Left renal pelvis (tissue), 4 donors: ENCODE data around the gene MRPL22. TPM values are rescaled to one million over a fixed set of nuclear protein-coding genes. Genes with fewer than 3 reads are reported as not detected.
"Not testable (repeated sequence)": the region's sequence is repeated elsewhere in the genome, so short reads cannot be mapped to it uniquely, and the experiment has no call there.

Source experiments
- DNase-seq, 4 donors: peaks; one replicate each; pipeline ENCODE4 v3.0.0-alpha.2; 2013; ENCODE audit warnings: low read depth in 4 of 4, low spot score in 3 of 4
- polyA plus RNA-seq, 4 donors: library from polyadenylated mRNA; unstranded; fragments of 120-200 nt; gene quantifications; one replicate each; pipeline ENCODE4 v1.2.1, GENCODE V29; 2013; ENCODE audit not compliant: insufficient read length in 4 of 4

Gene MRPL22
- polyA plus RNA-seq, 4 donors = 38.3 to 55.9 (median 51.7) TPM

GRCh38 chr5:154939387-154939786 lies 1.5 kb upstream of the MRPL22 start:
- DNase-seq = not testable (repeated sequence)

DNA sequence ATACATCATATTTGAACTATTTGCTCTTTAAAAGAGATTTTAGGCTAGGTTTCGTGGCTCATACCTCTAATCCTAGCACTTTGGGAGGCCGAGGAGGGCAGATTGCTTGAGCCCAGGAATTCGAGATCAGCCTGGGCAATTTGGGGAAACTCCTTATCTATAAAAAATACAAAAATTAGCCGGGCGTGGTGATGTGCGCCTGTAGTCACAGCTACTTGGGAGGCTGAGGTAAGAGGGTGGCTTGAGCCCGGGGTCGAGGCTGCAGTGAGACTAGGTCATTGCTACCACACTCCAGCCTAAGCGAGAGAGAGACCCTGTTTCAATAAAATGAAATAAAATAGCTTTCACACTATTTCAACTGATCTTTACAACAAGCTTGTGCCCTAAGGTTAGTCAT lies 500 bp upstream of the MRPL22 start:
- DNase-seq = no peak

- DNase-seq = no peak
Measured at GRCh38 chr5:154943527-154943926, 2.7 kb downstream of the MRPL22 start.

DNA sequence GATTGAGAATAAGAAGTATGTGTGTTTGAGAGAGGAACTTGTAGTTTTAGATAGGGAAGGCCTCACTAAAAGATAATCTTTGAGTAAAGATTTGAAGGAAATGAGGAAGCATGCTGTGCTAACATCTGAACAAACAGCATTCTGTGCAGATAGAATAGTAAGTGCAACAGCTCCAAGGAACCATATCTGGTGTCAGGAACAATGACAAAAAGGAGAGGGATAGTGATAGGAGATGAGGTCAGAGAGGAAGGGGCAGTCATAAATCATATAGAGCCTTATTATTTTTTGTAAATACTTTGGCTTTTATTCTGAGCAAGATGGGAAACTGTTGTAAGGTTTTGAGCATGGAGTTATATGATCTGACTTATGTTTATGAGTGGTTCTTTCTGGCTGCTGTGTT lies 3.8 kb downstream of the MRPL22 start:
- no peak for DNase-seq

DNA sequence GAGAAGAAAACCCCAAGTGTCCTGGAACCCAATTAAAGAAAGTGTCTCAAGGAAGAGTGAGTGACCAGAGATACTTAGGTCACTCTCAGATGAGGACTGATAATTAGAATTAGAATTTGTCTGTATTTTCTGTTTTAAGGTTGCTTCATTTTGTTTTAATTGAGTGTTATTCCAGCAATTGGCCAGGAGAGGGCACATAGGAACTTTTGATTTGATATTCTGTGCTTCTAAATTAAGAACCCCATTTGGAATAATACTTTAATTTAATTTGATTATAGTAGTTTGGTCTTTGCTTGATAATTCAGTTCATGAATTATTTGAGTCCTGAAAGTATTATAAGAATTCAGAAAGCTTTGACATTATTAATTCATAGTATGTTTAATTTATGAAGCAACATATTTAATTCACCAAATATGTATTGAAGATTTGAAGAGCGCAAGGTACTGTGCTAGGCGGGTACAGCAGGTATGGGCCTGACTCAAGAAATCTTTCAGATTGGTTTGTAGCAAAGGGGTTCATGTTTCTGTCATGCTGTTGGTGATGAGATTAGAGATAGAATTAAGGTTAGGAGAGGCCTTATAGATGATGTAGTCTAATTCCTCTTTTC lies 4.9 kb downstream of the MRPL22 start:
- no peak for DNase-seq

GRCh38 chr5:154947778-154948177 lies 6.9 kb downstream of the MRPL22 start:
- no peak for DNase-seq

- DNase-seq = no peak
Measured at GRCh38 chr5:154948313-154948712, 7.4 kb downstream of the MRPL22 start.

- DNase-seq = no peak
Measured at GRCh38 chr5:154949781-154950180, 8.9 kb downstream of the MRPL22 start.

DNA sequence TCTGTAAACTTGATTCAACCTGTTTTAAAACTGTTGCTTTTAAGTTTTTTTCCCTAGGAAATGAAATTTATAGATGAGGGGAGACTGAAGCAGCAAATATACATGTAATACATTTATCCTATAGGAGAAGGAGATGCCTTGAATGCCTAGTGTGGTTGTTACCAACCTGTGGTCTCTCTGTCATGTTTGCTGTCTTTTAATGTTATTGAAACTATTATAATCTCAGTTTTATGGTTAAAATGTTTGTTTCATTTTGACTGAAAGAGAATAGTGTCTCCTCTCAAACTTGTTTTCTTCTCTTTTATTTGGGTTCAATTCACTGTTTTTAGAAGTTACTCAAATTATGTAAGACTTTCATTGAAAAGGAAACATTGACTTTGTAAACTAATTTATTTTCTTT lies 15.8 kb downstream of the MRPL22 start:
- no peak for DNase-seq

GRCh38 chr5:154962494-154962893 lies 21.6 kb downstream of the MRPL22 start:
- no peak for DNase-seq

GRCh38 chr5:154966081-154966841 lies 25.4 kb downstream of the MRPL22 start:
- DNase-seq = no peak

- no peak for DNase-seq
Measured at GRCh38 chr5:154966874-154967273, 26.0 kb downstream of the MRPL22 start.

DNA sequence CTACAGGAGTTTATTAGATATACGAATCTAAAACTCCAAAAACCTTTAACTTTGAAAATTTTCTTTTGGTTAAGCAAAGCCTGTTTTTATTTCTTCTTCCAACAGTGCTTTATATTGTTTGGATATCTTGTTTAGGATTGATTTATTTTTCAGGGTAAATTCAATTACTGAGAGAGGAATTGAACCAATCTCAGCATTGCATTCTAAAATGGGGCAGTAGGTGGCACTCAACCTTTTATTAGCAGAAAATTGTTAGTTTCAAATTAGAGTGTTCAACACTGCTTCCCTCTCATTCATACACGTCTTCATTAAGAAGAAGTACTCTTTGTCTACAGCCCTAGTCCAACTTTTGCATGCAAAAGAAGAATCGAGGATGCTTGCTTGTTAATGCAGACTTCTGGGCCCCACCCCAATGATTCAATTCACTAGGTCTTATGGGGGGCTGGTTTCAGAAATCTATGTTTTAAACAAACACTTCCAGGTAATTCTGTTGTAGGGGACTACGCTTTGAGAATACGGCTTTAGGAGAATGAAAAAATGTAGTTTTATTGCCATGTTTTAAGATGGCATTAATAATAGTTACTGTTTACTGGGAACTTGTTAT lies 26.6 kb downstream of the MRPL22 start:
- DNase-seq = no peak

GRCh38 chr5:154968953-154969352 lies 28.1 kb downstream of the MRPL22 start:
- no peak for DNase-seq

DNA sequence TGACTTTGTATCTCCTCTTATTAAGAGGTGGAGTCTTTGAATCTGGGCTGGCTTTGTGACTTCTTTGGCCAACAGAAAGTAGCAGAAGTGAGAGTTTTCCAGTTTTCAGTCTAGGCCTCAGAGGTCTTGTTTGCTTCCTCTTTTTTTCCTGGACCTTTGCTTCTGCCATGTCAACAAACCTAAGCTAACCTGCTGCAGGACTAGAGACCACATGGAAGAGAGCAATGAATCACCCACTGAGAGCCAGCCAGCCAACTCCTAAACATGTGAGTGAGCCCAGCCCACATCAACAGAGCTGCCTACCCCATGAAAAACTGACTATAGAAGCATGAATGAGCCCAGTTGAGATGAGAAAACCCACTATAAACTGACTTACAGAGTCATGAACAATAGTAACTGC lies 29.9 kb downstream of the MRPL22 start:
- no peak for DNase-seq

- DNase-seq = no peak
Measured at GRCh38 chr5:154971501-154971900, 30.6 kb downstream of the MRPL22 start.

DNA sequence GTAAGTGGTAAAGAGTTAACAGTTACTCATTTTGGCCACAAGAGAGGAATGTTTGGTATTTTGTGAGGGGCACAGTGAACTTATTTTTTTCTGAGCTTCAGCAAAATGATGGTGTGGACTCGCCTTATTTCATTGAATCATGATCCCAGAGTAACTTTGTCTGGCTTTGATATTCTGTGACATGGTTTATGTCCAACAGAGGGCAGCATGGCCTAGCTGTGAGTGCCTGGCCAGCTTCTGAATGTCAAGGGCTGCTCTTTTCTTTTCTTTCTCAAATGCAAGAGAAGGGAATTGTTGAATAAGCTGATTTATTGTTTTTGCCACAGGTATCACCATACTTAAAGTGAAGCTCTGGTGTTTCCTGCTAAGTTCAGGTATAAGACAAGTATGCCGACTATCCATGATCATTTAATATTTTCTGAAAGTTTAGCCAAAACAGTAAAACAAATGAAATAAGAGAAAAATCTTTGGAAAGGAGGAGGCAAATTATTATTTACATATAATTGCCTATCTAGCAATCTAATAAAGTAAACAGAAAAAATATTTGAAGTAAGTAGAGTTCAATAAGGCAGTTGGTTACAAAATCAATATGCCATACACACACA lies 31.7 kb downstream of the MRPL22 start:
- peak in 1 of 4 donors; percentile 17 for DNase-seq

DNA sequence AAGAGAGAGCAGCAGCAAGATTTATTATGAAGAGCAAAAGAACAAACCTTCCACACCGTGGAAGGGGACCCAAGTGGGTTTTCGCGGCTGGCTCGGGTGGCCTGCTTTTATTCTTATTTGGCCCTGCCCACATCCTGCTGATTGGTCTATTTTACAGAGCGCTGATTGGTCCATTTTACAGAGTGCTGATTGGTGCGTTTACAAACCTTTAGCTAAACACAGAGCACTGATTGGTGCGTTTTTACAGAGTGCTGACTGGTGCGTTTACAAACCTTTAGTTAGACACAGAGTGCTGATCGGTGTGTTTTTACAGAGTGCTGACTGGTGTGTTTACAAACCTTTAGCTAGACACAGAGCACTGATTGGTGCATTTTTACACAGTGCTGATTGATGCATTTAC lies 35.2 kb downstream of the MRPL22 start:
- not testable (repeated sequence) for DNase-seq

GRCh38 chr5:154977409-154977808 lies 36.5 kb downstream of the MRPL22 start:
- no peak for DNase-seq

DNA sequence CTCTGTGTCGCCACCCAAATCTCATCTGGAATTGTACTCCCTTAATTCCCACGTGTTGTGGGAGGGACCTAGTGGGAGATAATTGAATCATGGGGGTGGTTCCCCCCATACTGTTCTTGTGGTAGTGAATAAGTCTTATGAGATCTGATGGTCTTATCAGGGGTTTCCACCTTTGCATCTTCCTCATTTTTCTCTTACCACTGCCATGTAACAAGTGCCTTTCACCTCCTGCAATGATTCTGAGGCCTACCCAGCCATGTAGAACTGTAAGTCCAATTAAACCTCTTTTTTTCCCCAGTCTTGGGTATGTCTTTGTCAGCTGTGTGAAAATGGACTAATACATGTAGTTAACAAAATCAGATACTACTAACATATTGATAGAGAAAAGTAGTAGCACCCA lies 37.4 kb downstream of the MRPL22 start:
- not testable (repeated sequence) for DNase-seq

DNA sequence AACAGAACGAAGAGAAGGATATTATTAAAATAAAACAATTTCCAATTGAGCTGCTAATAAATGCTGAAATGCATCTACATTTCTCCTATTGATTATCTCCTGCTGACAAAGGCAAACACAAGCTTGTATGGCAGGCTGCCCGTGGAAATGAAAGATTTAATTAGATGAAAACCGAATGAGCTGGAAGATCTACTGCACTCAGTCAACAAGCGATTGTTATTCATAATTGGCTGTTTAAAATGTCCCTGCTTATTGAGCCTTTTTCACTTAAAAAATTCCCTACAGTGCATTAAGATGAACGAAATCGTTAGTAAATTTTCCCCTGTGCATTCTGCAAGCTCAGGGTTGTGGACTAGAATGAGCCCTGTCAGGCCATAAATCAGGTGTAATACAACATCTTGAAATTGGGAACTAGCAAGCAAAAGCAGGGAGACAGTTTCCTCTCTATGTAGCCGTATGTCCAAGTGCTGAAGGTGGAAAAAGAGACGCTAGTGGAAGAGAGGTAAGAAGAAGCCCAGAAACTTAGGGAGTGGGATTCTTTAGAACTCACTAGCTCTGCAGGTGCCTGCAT lies 44.2 kb downstream of the MRPL22 start:
- no peak for DNase-seq
